Esophagus muscularis mucosa (tissue), 4 donors: Measurements from ENCODE around the gene MLF2. TPM values are rescaled to one million over a fixed set of nuclear protein-coding genes. Genes with fewer than 3 reads are reported as not detected.
A peak's percentile ranks its signal among the peaks of the same experiment; 100 is the strongest.

Source experiments
- DNase-seq: peaks from one replicate; pipeline ENCODE4 v3.0.0-alpha.2; 2017; ENCODE audit errors: extremely low spot score
- H3K27ac ChIP-seq, 4 donors: fragments of 200-600 bp; sonication (generic); replicated peaks in 1 of 4; 1 replicate in 3 of 4; 2 replicates in 1 of 4; pipeline ENCODE4 v1.5.1; 2016 to 2019; ENCODE audit warnings: mild to moderate bottlenecking in 1 of 4
- H3K27me3 ChIP-seq, 4 donors: fragments of 200-600 bp; sonication (generic); one replicate each; pipeline versions ENCODE4 v1.5.1 to v1.6.0; 2016 to 2019
- H3K36me3 ChIP-seq, 4 donors: fragments of 200-600 bp; sonication (generic); one replicate each; pipeline ENCODE4 v1.5.1; 2016 to 2019
- H3K4me1 ChIP-seq, 4 donors: fragments of 200-600 bp; sonication (generic); one replicate each; pipeline ENCODE4 v1.5.1; 2016 to 2019
- H3K4me3 ChIP-seq, 4 donors: fragments of 200-600 bp; sonication (generic); 1 replicate in 2 of 4; 2 replicates in 2 of 4; pipeline ENCODE4 v1.5.1; 2016 to 2019; ENCODE audit warnings: mild to moderate bottlenecking in 4 of 4, moderate library complexity in 1 of 4
- H3K9me3 ChIP-seq, 4 donors: fragments of 200-600 bp; sonication (generic); 1 replicate in 3 of 4; 2 replicates in 1 of 4; pipeline ENCODE4 v1.5.1; 2016 to 2019
- CTCF ChIP-seq, 3 experiments: fragments of 200-600 bp in 2 of 3; fragments of 450-650 bp in 1 of 3; sonication (generic) in 2 of 3; IDR thresholded peaks; one replicate each; pipeline ENCODE4 v1.5.1; 2017 to 2019; ENCODE audit warnings: antibody characterized with exemption in 3 of 3, mild to moderate bottlenecking in 2 of 3, moderate library complexity in 1 of 3
- EP300 ChIP-seq: sonication (generic); formaldehyde crosslinking; IDR thresholded peaks from one replicate; pipeline ENCODE4 v1.6.1; 2017; ENCODE audit warnings: antibody characterized with exemption
- POLR2A ChIP-seq: fragments of 450-650 bp; IDR thresholded peaks from one replicate; pipeline ENCODE4 v1.6.1; 2017; ENCODE audit warnings: antibody characterized with exemption, moderate library complexity, mild to moderate bottlenecking, low read depth
- POLR2AphosphoS5 ChIP-seq, 2 donors: sonication (generic); formaldehyde crosslinking; IDR thresholded peaks; one replicate each; pipeline ENCODE4 v1.6.1; 2017; ENCODE audit warnings: antibody characterized with exemption in 2 of 2
- WGBS: methylation state at CpG from one replicate; pipeline ENCODE4 v1.1.5; 2018; 5-methylcytosine and 5-hydroxymethylcytosine counted together
- intact Hi-C: fragments of 100-400 bp; cut with DNase I; formaldehyde crosslinking; loops from one replicate; pipeline ENCODE4 v1.15.1; 2023
- total RNA-seq, 4 donors: library from RNA; depleted of rRNA; stranded (reverse); fragments of >200 nt; gene quantifications; one replicate each; pipeline versions ENCODE4 v1.1.0 to v1.2.1, GENCODE V29; 2016

MLF2 gene
- total RNA-seq, 4 donors from 2014 or later = 169 to 247 (median 214) TPM

GRCh38 chr12:6729186-6729585, 23.8 kb downstream of the MLF2 start:
- H3K27me3 ChIP-seq = no peaks in the 10 kb centered on the region
- peaks cover 37 to 83% (median 57%) of the 10 kb centered on the region in 4 donors for H3K36me3 ChIP-seq
- H3K27ac ChIP-seq = no peak overlapping the region
- no peak overlapping the region for H3K4me3 ChIP-seq
- TF ChIP-seq CTCF (IDR thresholded peaks at IDR 0.05) (no peak), EP300 (no peak), POLR2AphosphoS5 (IDR thresholded peaks at IDR 0.05) (no peak), POLR2A (no peak)
- 91% methylated on average over 17 of the region's 18 CpGs for WGBS
- intact Hi-C loops = no loop called here
- no peak for DNase-seq
- no peaks in the 10 kb centered on the region for H3K9me3 ChIP-seq
- peaks cover 7 to 21% (median 14%) of the 10 kb centered on the region in 4 donors for H3K4me1 ChIP-seq

GRCh38 chr12:6725350-6725749, 27.6 kb downstream of the MLF2 start:
- Histone ChIP-seq H3K9me3 (no peaks in the 10 kb centered on the region), H3K27ac (no peak overlapping the region), H3K27me3 (no peaks in the 10 kb centered on the region), H3K4me3 (no peak overlapping the region), H3K4me1 (peaks cover 7 to 22% (median 15%) of the 10 kb centered on the region in 4 donors), H3K36me3 (peaks cover 20 to 49% (median 31%) of the 10 kb centered on the region in 4 donors)
- DNase-seq = no peak
- intact Hi-C loops = no loop called here
- TF ChIP-seq CTCF (IDR thresholded peaks at IDR 0.05) (no peak), POLR2AphosphoS5 (IDR thresholded peaks at IDR 0.05) (no peak), POLR2A (no peak), EP300 (no peak)
- WGBS = 90% methylated on average over 7 of the region's 7 CpGs

- intact Hi-C loops = loop anchor here (5.0 kb wide), 1 partner anchor 62 kb away; the partner anchor contains the start of gene ING4
- no peaks in the 10 kb centered on the region for H3K9me3 ChIP-seq
- H3K27me3 ChIP-seq = no peaks in the 10 kb centered on the region
- H3K4me1 ChIP-seq = peaks cover 7 to 22% (median 15%) of the 10 kb centered on the region in 4 donors
- H3K36me3 ChIP-seq = peaks cover 11 to 39% (median 21%) of the 10 kb centered on the region in 4 donors
- 16% methylated on average over 9 of the region's 10 CpGs for WGBS
- peak overlapping the region; percentile 63 to 71 (median 65) for H3K4me3 ChIP-seq
- peak overlapping the region; percentile 79 to 91 (median 87) for H3K27ac ChIP-seq
- DNase-seq = no peak
- TF ChIP-seq POLR2A (no peak), CTCF (IDR thresholded peaks at IDR 0.05) (no peak), POLR2AphosphoS5 (IDR thresholded peaks at IDR 0.05) (no peak), EP300 (no peak)
Measured at GRCh38 chr12:6724409-6724797, 28.5 kb downstream of the MLF2 start.

GRCh38 chr12:6723607-6724408, 29.1 kb downstream of the MLF2 start, which contains the start of gene COPS7A:
Gene COPS7A (plus strand): TSS chr12:6724046. CDS start chr12:6724657, 611 bp downstream.
- TF ChIP-seq POLR2A (peak; percentile 31), EP300 (no peak), POLR2AphosphoS5 (IDR thresholded peaks at IDR 0.05) (peak; percentile 90), CTCF (IDR thresholded peaks at IDR 0.05) (no peak)
- intact Hi-C loops = loop anchor here (5.0 kb wide), 1 partner anchor 62 kb away; the partner anchor contains the start of gene ING4
- peaks cover 7 to 22% (median 15%) of the 10 kb centered on the region in 4 donors for H3K4me1 ChIP-seq
- no peaks in the 10 kb centered on the region for H3K9me3 ChIP-seq
- under 1% methylated on average over 38 of the region's 49 CpGs for WGBS
- H3K27ac ChIP-seq = peak within 1 kb of the TSS; percentile 79 to 91 (median 87)
- no peaks in the 10 kb centered on the region for H3K27me3 ChIP-seq
- peak; percentile 99 for DNase-seq
- peaks cover 6 to 33% (median 15%) of the 10 kb centered on the region in 4 donors for H3K36me3 ChIP-seq
- H3K4me3 ChIP-seq = peak within 1 kb of the TSS; percentile 63 to 71 (median 65)
